Measurements from ENCODE around the gene SRRM5.

GRCh38 chr19:43616954-43617353, 5.1 kb downstream of the SRRM5 start:
- TF ChIP-seq, protein P1, sequence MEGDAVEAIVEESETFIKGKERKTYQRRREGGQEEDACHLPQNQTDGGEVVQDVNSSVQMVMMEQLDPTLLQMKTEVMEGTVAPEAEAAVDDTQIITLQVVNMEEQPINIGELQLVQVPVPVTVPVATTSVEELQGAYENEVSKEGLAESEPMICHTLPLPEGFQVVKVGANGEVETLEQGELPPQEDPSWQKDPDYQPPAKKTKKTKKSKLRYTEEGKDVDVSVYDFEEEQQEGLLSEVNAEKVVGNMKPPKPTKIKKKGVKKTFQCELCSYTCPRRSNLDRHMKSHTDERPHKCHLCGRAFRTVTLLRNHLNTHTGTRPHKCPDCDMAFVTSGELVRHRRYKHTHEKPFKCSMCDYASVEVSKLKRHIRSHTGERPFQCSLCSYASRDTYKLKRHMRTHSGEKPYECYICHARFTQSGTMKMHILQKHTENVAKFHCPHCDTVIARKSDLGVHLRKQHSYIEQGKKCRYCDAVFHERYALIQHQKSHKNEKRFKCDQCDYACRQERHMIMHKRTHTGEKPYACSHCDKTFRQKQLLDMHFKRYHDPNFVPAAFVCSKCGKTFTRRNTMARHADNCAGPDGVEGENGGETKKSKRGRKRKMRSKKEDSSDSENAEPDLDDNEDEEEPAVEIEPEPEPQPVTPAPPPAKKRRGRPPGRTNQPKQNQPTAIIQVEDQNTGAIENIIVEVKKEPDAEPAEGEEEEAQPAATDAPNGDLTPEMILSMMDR (IDR thresholded peaks at IDR 0.05; ENCODE audit: low read depth, low read length): no peak
- TF ChIP-seq MYC (IDR thresholded peaks at IDR 0.05; ENCODE audit: low read depth, low read length): no peak
- no peak for TF ChIP-seq POLR2A (IDR thresholded peaks at IDR 0.05; ENCODE audit: extremely low read depth, insufficient read length)
- TF ChIP-seq, protein P2, sequence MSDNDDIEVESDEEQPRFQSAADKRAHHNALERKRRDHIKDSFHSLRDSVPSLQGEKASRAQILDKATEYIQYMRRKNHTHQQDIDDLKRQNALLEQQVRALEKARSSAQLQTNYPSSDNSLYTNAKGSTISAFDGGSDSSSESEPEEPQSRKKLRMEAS (IDR thresholded peaks at IDR 0.05; ENCODE audit: low read depth, low read length): no peak

Measured in NB4 (cell line).